GM21515 (cell line): ENCODE measurements around the gene CAMK1G.

Experiments
- ATAC-seq: cut with Tn5 transposase; IDR thresholded peaks from one replicate; pipeline ENCODE4 v1.9.1; 2021; ENCODE audit not compliant: unreplicated experiment

Gene CAMK1G

DNA sequence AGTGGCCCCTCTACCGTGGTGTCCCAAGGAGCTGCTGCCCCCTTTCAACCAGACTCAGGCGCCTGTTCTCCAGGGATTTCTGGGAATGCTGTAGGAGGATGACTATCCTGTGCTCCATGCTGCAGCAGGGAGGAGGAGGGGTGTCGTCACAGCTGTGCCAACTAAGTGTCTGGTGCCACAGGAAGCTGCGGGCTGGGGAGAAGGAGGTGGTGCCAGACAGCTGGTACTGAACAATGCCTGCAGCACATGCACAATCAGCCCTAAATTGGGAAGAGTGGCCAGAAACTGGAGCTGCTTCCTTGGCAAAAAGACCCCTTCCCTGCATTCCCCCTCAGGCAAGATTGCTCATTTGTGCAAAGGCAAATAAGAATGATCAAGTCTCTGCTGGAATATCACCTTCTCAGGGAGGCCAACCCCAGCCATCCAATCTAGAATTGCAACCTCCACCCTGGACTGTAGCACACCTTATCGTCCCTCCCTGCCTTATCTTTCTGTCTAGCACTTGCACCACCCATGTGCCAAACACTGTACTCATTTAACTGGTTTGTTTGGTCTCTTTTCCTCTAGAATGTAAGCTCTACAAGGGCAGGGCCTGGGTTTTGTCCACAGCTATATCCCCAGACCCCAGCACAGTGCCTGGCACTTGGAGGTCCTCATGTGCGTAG is 35.4 kb downstream of the CAMK1G start:
- ATAC-seq: no peak

DNA sequence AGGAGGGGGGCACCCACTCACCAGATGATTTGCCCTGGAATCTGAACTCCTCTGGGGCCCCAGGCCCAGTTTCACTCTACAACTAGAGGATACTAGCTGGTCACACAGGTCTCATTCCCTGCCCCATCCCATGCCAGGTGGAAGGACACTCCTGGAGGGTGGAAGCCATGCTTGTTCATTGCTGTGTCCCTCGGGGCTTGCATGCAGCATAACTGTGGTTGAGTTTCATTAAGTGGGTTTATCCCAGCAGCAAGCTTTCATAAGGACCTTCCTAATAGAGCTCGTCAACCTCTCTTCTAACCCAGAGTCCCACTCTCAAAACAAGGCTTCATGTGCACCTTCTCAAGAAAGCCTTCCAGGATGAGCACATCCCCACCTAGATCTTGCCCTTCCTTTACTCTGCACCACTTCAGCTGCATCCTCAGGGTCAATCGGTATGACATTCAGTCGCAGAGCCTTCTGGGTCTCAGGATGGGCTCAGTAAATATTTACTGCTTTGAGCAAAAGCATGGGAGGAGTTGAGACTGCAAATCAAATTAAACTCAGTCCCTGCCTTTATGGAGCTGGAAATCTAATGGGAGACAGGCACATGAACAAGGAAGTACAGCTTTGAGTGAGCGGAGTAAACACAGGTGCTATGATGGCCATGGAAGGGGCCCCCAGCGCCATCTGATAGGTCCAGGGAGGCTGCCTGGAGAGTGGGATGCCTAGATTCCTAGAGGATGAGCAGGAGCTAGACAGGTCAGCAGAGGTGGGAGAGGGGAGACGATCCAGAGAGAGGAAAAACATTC is 36.4 kb downstream of the CAMK1G start:
- no peak for ATAC-seq

DNA sequence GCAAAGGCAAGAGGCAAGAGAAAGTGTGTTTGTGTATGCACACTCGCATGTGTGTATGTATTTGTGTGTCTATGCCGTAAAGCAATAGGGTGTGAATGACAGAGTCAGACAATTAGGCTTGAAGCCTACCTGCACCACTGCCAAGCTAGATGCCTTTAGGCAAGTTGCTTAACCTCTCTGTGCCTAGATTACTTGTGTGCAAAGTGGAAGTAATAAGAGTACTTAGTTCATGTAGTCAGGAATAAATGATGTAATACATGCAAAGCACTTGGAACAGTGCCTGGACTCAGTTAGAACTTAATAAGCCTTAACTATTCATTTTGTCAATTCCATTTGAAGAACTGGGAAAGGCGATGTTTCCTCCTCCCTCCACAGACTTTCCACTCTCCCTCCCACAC is 37.0 kb downstream of the CAMK1G start:
- ATAC-seq: no peak

DNA sequence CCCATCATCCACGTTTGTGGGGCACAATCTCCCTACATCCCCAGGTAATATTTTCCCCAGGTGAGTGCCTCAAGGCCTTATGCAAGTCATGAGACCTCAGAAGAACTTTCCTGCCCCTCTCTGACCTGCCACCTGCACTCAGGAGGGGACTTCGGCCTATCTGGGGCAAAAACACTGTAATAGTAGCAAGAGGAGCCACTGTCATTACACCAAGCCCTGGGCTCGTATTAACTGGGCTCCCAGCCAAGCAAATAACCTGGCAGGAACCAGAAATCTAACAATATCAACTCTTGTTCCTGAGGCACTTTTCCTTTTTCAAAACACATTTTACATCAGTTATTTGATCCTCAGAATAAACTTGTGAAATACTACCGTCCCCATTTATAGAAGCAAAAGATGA is 37.8 kb downstream of the CAMK1G start:
- no peak for ATAC-seq

- ATAC-seq: no peak
Observed at GRCh38 chr1:209621741-209622655, 38.5 kb downstream of the CAMK1G start.

- ATAC-seq: no peak
Observed at GRCh38 chr1:209622841-209623829, 39.6 kb downstream of the CAMK1G start.

DNA sequence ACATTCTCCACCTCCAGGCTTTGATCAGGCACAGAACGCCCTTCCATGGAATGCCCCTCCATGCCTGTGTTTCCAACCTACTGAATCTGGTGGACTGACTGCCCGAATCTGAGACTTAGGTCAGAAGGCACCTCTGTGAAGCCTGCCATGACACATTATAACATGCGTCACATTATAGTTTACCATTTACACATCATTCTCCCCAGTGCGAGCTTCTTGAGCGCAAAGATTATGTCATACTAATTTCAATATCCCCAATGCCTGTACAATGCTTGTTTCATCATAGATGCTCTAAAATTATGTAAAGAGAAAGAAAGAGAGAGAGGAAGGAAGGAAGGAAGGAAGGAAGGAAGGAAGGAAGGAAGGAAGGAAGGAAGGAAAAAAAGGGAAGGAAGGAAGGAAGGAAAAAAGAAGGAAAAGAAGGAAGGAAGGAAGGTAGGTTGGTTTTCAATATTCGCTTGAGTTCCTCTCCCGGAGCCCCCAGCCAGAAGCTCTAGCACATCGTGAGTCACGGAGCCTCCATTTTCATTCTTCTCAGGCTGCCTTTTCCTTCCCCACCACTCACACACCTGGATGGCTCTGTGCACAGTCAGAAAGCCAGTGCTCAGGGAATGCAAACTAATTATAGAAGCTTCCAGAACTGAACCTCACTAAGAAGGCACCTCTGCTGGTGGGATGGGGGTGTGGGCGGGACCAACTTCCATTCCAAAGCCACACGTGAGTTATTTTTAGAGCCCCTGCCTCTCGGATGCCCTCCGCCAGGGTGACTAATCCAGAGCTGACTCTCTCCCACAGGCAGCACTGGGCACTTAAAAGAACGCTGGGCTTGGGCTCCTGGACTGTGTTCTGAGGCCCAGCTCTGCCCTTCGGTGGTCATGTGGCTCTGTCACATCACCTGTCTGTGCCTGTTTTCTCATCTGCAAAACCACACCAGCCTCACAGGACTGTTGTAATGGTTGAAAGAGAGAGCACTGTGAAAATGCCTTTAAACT is 41.3 kb downstream of the CAMK1G start:
- ATAC-seq: no peak

DNA sequence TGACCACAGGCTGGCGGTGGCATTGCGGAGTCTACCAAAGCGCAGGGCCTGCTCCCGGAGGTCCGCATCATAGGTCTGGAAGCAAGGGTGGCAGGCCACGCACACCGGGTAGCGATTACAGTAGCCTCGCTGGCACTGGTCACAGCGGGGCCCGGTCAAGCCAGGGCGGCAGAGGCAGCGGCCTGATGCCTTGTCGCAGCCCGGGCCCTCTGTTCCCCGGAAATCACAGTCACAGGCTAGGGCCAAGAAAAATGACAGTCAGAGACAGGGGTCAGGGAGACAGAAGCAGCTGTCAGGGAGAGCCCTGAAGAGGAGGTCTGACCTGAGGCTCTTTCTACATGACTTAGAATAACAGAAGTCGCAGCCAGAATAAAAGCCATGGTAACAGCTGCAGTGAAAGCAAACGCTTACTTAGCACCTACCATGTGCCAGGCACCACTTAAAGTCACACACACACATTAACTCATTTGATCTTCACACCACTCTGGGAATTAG is 42.3 kb downstream of the CAMK1G start:
- no peak for ATAC-seq

DNA sequence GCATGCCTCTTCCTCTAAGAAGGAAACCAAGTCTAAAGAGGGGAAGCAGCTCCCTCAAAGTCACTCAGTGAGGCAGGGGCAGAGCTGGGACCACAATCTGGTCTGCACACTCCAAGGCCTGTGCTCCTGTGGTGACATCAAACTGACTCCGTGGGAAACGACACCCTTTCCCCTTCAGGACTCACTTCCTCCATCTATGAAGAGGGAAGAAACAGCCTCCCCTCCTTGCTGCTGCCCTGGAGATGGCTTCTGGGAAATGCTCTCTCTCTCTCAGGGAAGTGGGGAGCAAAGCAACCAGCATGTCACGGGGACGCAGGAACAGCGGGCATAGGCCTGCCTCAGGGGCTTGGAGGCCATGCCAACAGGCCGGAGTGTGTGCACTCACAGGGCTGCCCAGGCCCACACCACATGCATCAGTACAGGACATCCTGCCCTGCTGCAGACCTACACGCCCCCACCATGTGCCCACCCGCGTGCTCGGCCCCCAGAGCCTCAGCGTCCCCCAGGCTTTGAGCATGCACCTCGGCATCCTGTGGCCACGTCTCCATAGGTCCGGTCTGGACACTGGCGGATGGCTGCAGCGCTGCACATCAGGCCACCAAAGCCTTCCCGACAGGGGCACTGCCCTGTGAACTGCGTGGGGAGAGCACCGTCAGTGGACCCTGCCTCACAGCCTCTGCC is 43.0 kb downstream of the CAMK1G start:
- ATAC-seq: no peak

DNA sequence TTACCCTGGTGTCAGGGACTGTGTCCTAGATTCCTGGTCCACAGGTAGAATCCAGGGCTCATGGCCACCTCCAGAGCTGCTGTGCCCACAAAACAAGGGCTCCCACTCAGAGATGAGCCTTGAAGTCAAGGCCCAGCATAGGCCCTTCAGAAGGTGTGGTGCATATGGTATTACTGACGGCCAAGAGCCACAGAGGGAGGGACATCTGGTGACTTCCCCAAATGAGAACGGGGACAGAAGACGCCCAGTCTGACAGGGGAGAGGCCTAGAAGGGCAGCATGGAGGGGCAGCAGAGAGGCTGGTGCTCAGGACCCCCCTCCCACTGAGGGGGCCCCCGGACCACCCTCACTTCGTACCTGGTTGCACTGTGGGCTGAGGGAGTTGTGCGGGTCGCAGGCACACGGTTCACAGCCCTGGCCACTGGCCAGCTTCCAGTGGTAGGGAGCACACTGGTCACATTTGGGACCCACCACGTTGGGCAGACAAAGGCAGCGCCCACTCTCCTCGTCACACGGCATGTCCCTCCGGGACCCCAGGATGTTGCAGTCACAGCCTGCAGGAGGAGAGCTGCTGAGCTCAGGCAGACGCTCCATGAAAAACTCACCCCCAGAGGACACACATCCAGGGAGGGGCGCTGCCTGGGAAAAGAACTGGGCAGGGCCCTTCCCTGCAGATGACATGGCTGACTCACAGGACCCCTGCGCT is 43.7 kb downstream of the CAMK1G start:
- ATAC-seq: no peak

GRCh38 chr1:209627732-209628196 is 44.2 kb downstream of the CAMK1G start:
- ATAC-seq: peak; percentile 75

GRCh38 chr1:209628618-209629299 is 45.2 kb downstream of the CAMK1G start:
- ATAC-seq: no peak

- no peak for ATAC-seq
Observed at GRCh38 chr1:209629621-209630382, 46.3 kb downstream of the CAMK1G start.

- no peak for ATAC-seq
Observed at GRCh38 chr1:209630383-209631225, 47.1 kb downstream of the CAMK1G start.

GRCh38 chr1:209633335-209633997 is 50.0 kb downstream of the CAMK1G start:
- ATAC-seq: no peak
